8988T (cell line): Measurements from ENCODE around the gene GABRA6.
"Not testable (repeated sequence)": the region's sequence is repeated elsewhere in the genome, so short reads cannot be mapped to it uniquely, and the experiment has no call there.

ENCODE experiments used
- DNase-seq: peaks from one replicate; pipeline ENCODE4 v3.0.0; 2011

Gene GABRA6

DNA sequence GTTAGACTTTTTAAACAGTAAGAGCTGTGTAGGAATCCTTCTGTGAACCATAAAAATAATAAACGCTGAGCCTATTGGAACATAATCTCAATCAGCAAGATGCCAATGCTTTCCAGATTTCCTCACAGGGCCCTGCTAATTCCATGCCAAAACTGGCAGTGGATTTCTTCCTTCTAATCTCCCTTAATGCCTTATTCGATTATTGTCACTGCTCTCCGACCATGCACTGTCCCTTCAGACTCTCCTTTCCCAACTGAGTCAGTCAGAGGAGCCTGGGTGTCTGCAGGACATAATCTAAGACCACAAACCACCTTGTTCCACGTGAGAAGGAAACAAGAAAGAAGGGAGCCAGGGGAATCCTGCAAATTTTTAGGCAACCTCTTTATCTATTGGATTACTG, at the start of gene GABRA6:
GABRA6 (plus strand) TSS at position 261 of the 400 bp plus-strand sequence. CDS start 269 bp downstream, outside the sequence.
- DNase-seq, result no peak

DNA sequence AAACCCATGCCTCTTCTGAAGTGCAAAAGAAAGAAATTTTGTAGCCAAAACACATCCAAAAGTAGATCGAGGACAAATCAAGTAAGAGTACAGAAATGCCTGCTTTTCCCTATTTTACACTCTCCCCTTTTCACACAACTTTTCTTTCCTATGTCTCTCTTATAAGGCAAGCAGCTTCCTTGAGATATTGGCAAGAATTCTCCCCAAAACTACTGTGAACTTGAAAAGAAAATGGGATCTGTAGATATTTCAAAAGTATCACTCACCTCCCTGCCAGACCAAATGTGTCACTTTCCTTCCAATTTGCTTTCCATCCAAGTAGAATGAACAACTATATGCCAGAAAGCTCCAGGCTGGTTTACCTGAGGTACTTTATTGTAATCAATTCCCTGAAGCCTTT, 47.9 kb upstream of the GABRA6 start:
- DNase-seq, result no peak

DNA sequence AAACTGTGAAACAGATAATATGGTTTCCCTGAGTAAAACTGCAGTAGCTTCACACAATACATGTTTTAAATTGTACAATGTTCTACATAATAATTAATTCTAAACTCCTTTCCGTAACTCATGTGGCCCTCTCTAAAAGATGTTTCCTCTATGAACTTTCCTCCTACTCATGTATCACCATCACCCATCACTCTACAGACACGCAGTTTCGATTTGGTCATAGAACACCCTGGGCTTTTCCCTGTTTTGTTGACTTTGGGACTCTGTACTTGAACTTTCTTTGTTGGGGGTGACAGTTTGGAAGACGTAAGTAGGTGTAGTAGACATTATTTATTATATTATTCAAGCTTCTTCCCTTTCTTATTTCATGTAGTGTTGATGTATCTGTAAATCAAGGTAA, 44.1 kb upstream of the GABRA6 start:
- no peak for DNase-seq

DNA sequence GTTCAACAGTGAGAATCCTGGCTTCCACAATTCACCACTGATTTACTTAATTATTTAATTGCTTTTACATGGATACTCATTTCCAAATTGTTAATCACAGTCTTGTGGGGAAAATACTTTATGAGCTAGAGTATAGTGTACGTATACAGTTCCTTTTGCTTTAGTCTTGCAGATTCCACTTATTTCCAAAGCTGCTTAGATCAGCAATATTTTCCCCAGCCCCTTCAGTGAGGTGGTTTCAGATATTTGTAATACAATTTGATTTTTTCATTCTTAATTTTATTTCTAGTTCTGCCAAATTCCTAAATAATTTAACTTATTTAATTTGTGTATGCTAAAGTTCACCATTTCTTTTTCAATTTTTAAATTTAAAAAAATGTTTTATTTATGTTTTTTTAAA, 40.3 kb upstream of the GABRA6 start:
- no peak for DNase-seq

DNA sequence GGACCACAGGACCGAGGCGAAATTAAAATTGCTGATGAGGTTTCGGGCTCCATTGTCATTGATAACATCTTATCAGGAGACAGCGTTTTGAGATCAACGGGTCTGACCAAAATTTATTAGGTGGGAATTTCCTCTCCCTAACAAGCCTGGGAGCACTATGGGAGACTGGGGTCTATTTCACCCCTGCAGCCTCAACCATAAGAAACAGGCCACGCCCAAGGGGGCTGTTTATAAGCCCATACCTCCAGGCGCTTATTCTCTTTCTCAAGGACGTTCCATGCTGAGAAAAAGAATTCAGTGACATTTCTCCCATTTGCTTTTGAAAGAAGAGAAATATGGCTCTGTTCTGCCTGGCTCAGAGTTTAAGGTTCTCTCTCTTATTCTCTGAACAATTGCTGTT, 33.6 kb upstream of the GABRA6 start:
- DNase-seq, result not testable (repeated sequence)

DNA sequence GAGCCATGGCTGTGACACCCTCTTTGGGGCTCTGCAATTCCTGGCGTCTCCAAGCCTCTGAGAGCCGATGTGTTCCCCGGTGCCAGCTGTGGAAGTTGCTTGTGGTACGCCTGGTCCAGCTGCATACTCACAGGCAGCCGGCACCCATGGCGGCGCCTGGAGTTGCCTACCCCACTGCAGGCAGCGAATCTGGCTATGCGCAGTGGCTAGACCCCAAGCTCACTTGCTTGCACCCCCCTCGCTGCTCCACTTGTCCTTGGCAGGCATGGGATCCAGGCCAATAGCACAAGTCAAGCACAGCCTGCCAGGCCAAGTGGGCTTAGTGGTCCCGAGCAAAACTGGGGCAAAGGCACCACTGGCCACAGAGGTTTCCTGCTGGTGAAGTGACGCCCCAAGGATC, 24.7 kb upstream of the GABRA6 start:
- DNase-seq, result no peak

DNA sequence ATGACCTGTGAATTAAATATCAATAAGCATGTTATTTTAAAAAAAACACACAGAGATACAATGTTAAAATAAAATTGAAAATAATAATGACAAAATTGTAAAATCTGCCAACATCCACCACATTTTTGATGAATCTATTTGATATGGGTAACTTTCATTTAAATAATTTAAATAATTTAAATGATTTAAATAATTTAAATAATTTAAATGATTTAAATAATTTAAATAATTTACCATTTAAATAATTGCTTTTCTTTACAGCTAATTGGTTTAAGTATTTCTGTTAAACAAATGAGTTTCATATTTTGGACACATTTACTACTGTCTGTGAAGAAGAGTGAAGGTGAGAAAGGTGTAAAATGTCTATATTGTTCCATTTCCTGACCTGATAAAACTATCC, 22.1 kb upstream of the GABRA6 start:
- DNase-seq, result no peak

DNA sequence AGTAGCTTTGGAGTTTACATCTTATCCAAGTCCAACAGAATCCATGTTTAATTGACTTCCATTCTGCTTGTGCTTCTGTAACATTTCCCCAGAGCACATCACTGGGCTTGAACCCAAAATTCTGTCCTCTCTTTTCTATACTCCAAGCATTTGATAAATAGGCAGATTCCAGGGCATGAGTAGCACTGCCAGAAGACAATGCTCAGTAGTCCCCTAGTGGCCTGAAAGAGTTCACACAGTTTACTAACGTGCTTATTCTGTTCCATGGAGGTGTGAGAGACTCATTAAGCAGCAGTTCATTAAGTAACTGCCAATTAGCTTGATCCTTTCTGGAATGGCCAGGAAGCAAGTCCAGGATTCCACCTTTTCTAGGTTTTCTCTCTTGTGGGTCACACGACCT, 9.4 kb upstream of the GABRA6 start:
- DNase-seq, result no peak

DNA sequence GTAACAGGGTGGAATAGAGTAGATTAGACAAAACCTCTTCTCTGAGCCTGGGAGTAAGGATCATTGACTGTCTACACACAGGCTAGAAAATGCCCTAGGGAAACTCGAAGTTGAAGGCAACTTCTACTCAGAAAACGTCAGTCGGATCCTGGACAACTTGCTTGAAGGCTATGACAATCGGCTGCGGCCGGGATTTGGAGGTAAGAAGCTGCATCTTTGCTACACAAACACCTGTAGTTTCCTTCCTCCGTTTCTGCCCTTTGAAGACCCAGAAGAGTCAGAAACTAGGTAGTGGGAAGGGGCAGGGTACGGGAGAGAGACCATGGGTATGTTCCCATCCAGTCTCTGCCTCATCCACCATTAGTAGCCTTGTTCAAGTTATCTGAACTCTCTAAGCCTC, 628 bp downstream of the GABRA6 start:
- DNase-seq, result no peak

DNA sequence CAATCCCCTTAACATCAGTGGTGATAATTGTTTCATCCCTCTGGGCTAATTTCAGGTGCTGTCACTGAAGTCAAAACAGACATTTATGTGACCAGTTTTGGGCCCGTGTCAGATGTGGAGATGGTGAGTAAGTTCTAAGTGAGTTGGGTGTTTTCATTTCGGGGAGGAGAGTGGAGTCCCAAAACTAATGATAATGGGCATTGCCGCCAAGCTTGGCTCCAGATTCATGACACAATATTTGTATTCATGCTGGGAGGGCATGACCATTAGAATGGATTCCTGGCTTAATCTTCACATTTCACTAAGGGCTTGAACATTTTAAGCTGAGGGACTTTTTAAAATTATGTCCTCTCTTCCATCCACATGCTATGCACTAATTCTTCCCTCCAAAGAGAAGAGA, 1.4 kb downstream of the GABRA6 start:
- DNase-seq, result no peak

DNA sequence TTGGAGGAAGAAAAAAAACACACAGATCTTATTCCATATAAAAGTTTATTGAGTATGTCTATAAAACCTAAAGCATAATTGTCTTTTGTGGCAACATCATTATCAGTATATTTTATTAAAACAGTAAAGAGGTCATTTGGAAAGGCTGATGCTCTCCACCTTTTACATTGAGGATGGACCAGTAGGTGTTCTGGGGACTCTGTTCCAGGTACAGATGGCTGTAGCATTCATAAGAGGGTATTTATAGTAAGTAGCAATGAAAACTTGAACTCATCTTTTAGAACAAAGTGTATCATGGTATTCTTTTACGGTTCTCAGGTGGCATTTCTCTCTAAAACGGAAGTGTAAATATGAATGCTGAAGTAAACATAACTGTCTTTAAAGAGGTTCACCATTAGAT, 1.8 kb downstream of the GABRA6 start:
- no peak for DNase-seq

DNA sequence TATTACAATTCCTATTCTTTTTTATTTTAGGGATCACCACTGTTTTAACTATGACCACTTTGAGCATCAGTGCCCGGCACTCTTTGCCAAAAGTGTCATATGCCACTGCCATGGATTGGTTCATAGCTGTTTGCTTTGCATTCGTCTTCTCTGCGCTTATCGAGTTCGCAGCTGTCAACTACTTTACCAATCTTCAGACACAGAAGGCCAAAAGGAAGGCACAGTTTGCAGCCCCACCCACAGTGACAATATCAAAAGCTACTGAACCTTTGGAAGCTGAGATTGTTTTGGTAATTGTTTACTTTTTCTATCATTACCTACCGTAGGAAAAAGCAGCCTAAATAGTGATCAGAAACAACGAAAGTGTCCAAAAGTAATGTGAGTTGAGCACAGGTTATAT, 6.4 kb downstream of the GABRA6 start:
- no peak for DNase-seq

DNA sequence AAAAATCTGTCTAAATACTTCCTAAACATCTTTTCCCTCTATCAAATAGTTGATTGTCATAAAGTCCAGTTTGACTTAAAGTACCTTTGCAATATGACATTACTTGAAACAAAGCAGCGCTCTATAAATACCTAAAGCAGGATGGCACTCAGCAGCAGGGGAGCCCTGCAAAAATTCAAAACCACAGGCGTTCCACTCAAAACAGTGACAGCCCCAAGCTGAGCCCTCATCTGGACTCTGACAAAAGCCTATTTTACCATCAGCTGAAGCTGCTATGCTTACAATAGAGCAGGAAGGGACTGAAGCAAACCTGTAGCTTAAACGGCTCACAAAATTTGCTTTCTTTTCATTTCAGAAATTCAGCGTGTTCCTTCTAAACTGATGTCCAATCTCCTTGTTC, 11.5 kb downstream of the GABRA6 start:
- no peak for DNase-seq

DNA sequence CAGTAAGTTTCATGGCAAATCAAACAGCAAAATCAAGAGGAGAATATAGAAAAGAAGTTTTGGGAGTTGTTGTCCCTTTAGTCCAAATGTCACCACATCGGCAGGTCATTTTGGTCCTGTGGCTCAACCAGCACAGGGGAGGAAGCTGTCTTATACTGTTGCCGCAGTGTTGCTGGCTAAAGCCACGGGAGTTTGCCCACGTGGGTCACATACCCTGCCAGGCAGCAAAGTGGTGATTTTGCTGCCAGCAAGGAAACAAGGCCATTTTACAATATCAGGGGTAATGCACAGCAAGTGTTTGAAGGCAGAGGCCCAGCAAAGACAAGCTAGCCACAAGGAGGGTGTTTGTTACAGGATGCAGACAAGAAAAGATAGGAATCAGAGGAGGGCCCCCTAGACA, 14.5 kb downstream of the GABRA6 start:
- no peak for DNase-seq

DNA sequence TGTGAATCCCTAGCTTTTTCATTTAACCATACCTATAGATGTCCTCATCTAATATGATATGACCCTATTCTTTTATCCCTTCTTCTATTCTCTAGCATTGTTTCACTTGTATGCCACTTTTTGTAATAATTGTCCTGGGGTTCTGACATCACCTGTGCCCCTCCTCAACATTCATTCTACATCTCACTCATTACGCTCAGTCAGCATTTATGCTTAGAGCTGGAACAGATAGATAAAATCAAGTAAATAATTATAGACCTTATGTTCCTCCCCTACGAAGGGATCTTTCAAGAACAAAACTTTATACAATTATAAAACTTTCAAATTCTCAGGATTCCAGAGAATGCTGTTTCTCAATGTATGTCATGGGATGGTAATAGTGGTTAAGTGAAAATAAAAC, 18.0 kb downstream of the GABRA6 start:
- DNase-seq, result no peak

DNA sequence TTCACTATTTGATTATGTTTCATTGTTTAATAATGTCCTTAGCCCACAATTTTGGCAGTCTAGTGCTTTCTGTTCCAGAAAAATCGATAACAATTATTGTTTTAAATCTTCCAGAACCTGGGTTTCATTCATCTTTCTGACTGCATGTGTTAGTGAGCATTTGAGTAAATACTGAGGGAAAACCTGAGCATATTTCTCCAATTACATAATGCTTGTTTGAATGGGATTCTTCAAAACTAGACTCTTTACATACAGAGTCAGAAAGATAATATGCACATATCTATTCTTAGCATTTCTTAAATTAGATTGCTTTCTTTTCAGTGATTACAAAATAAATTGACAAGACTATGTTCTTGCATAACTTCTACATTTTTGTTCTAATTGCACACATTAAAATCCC, 21.9 kb downstream of the GABRA6 start:
- DNase-seq, result no peak

DNA sequence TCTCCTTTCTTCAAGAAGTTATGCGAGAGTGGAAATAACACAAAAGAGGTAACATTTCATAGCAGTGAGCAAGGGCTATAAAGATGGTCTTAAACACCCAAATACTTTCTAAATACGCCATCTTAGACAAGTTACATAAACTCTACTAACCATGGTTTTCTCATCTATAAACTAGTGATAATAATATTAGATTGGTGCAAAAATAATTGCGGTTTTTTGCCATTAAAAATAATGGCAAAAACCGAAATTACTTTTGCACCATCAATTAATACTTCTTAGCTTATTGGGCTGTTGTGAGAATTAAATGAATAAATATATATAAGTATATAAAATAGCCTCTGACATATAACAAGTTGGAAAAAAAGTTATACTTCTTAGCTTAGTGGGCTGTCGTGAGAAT, 23.7 kb downstream of the GABRA6 start:
- no peak for DNase-seq

DNA sequence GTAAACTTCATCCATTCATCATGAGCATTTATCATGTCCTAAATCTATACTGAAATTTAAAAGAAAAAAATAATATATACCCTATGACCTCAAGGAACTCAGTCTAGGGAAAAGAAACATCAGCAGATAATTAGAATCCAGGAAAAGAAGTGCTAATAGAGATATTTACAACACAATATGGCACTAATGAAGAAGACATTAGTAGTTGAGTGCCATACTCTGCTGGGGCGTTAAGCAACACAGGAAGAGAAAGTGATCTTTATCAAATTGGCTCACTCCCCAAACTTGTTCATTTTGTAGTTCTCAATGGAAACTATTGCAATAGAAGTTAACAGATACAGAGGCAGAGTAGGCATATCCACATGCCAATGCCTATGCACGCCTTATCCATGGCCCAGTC, 27.5 kb downstream of the GABRA6 start:
- no peak for DNase-seq

DNA sequence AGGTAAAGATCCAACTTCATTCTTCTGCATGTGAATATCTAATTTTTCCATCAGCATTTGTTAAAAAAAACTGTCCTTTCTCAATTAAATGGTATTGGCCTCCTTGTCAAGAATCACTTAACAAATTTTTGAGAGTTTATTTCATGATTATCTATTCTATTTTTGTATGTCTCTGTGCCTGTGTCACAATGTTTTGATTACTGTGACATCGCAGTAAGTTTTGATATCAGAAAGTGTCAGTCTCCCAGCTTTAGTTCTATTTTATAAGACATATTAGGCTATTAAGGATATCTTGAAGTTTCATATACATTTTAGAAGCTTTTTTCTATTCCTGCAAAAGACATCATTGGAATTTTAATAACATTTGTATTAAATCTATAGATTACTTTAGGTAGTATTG, 33.6 kb downstream of the GABRA6 start:
- no peak for DNase-seq

DNA sequence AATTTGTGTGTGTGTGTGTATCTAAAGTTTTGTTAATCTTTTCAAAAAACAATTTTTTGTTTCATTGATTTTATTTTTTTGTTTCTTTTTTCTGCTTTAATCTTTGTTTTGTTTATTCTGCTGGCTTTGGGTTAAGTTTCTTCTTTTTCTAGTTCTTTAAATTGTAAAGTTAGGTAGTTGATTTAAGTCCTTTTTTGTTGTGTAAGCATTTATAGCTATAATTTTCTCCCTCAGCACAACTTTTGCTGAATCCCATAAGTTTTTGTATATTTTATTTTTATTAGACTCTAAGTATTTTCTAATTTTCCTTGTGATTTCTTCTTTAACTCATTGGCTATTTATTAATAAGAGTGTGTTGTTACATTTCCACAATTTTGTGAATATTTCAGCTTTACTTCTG, 34.9 kb downstream of the GABRA6 start:
- no peak for DNase-seq

DNA sequence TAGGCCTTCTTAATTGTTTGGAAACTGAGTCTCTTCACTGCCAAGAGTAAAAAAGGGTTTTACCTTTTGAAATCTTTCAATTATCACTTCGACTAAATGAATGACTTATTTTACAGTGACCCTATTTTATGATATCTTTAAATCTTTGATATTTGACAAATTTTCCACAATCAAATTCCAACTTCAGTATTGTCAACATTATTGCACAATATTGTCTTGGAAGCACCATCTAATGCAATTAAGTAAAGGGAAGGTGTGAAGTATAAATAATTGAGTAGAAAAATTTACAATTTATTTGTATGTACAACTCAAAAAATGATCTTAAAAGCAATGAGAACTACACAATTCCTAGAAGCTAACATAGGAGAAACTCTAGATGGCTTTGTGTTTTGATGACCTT, 49.2 kb downstream of the GABRA6 start:
- DNase-seq, result no peak

DNA sequence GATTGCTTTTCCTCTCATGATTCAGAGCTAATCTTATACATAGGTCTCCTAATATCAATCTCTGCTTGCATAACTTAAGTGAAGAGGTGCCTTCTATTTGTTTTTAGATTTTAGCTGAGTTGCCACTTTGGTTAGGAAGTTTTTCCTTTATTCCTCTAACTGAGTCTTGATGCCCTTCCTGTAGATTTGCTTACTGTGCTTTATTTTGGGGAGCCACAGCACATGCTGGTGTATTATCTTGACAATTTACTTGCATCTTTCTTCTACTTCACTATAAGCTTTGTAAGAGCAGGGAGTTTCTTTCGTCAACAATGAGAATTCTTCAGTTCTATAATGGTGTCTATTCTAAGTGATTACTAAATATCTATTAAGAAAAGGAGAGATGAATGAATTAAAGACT, 54.9 kb downstream of the GABRA6 start:
- DNase-seq, result no peak

DNA sequence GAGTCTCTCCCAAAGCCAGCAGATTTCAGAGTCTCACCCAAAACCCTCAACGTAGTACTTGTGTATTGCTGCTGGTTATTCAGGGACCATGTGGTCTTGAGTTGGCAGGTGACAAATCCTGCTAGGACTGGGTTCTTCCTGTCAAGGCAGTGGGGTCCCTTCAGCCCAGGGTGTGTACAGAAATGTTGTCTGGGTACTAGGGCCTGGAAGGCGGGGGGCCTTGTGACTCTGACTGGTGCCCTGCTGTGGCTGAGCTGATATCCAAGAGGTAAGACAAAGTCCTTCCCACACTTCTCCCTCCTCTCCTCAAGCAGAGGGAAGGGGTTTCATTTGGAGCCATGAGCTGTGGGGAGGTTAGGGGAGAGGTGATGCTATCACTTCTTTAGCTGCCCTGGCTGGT, 58.8 kb downstream of the GABRA6 start:
- DNase-seq, result no peak

DNA sequence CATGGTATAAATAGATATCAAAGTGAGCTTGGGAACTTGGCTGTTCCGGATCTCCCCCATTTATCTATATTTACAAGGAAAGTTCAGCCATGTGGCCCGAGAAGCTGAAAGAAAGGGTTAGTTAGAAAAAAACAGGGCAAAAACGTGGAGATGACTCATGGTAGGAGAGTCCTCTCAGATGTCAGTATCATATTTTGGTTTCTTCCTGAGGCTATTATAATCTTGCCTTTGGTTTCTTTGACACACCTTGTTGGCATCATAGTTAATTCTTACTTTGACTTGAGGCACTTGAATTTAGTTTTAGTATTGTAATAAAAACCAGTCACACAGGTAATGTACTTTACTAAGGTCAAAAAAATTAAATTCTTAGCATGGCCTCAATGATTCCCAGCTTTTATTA, 59.9 kb downstream of the GABRA6 start:
- DNase-seq, result no peak

DNA sequence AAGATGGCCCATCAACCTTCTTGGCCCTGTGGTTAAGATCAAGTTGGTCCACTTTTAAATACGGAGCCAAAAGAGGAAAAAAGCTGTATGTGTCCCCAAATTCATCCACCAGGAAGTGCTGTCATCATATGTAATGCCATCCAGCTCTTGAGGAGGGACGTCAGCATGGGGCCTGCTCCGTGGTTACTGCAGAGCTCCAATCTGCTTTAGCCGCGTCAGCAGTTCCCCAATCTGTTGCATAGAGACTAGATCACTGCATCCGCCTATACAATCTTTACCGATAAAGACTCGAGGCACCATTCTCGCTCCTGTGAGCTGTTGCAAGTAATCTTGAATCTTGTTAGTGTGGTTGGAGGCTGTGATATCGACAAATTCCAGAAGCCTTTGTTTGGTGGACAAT, 65.7 kb downstream of the GABRA6 start:
- no peak for DNase-seq
